ENCODE measurements around the gene DERA. TPM values are rescaled to one million over a fixed set of nuclear protein-coding genes. Genes with fewer than 3 reads are reported as not detected.
"Not testable (repeated sequence)": the region's sequence is repeated elsewhere in the genome, so short reads cannot be mapped to it uniquely, and the experiment has no call there.

The DERA gene
- total and polyA plus RNA-seq, 4 donors = 23.5 to 32.7 (median 29.3) TPM

DNA sequence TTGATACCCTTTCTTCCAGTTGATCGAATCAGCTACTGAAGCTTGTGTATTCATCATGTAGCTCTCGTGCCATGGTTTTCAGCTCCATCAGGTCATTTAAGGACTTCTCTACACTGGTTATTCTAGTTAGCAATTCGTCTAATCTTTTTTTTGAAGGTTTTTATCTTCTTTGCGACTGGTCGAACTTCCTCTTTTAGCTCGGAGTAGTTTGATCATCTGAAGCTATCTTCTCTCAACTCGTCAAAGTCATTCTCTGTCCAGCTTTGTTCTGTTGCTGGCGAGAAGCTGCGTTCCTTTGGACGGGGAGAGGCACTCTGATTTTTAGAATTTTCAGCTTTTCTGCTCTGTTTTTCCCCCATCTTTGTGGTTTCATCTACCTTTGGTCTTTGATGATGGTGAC lies 37.3 kb downstream of the DERA start:
- H3K27me3 ChIP-seq (ENCODE audit: control insufficient read depth, insufficient read depth, low read length); H3K27ac ChIP-seq (ENCODE audit: low read depth, low read length); H3K36me3 ChIP-seq (ENCODE audit: control insufficient read depth, insufficient read depth, low read length); H3K4me1 ChIP-seq (ENCODE audit: control insufficient read depth, insufficient read depth, low read length); H3K4me3 ChIP-seq (ENCODE audit: low read depth, low read length); H3K9me3 ChIP-seq (ENCODE audit: control insufficient read depth, insufficient read depth, low read length); DNase-seq (ENCODE audit: low read depth in 4 of 6, low spot score in 6 of 6): not testable (repeated sequence)
- WGBS (ENCODE audit: insufficient coverage) = 100% methylated on average over 5 of the region's 10 CpGs

GRCh38 chr12:15955281-15955680 lies 44.1 kb downstream of the DERA start:
- no peaks in the 10 kb centered on the region for H3K9me3 ChIP-seq (ENCODE audit: control insufficient read depth, insufficient read depth, low read length)
- H3K36me3 ChIP-seq (ENCODE audit: control insufficient read depth, insufficient read depth, low read length) = no peaks in the 10 kb centered on the region
- DNase-seq (ENCODE audit: low read depth in 4 of 6, low spot score in 6 of 6) = peak in 1 of 6 donors; percentile 34
- no peak overlapping the region for H3K4me3 ChIP-seq (ENCODE audit: low read depth, low read length)
- H3K27me3 ChIP-seq (ENCODE audit: control insufficient read depth, insufficient read depth, low read length) = no peaks in the 10 kb centered on the region
- no peak overlapping the region for H3K27ac ChIP-seq (ENCODE audit: low read depth, low read length)
- no peaks in the 10 kb centered on the region for H3K4me1 ChIP-seq (ENCODE audit: control insufficient read depth, insufficient read depth, low read length)
- WGBS (ENCODE audit: insufficient coverage) = 33% methylated on average over 1 of the region's 4 CpGs

- H3K27ac ChIP-seq (ENCODE audit: low read depth, low read length) = no peak overlapping the region
- H3K36me3 ChIP-seq (ENCODE audit: control insufficient read depth, insufficient read depth, low read length) = no peaks in the 10 kb centered on the region
- no peaks in the 10 kb centered on the region for H3K4me1 ChIP-seq (ENCODE audit: control insufficient read depth, insufficient read depth, low read length)
- WGBS (ENCODE audit: insufficient coverage) = 73% methylated on average over 1 of the region's 1 CpG
- H3K27me3 ChIP-seq (ENCODE audit: control insufficient read depth, insufficient read depth, low read length) = no peaks in the 10 kb centered on the region
- no peaks in the 10 kb centered on the region for H3K9me3 ChIP-seq (ENCODE audit: control insufficient read depth, insufficient read depth, low read length)
- H3K4me3 ChIP-seq (ENCODE audit: low read depth, low read length) = no peak overlapping the region
- no peak for DNase-seq (ENCODE audit: low read depth in 4 of 6, low spot score in 6 of 6)
Measured at GRCh38 chr12:15956010-15956409, 44.9 kb downstream of the DERA start.

DNA sequence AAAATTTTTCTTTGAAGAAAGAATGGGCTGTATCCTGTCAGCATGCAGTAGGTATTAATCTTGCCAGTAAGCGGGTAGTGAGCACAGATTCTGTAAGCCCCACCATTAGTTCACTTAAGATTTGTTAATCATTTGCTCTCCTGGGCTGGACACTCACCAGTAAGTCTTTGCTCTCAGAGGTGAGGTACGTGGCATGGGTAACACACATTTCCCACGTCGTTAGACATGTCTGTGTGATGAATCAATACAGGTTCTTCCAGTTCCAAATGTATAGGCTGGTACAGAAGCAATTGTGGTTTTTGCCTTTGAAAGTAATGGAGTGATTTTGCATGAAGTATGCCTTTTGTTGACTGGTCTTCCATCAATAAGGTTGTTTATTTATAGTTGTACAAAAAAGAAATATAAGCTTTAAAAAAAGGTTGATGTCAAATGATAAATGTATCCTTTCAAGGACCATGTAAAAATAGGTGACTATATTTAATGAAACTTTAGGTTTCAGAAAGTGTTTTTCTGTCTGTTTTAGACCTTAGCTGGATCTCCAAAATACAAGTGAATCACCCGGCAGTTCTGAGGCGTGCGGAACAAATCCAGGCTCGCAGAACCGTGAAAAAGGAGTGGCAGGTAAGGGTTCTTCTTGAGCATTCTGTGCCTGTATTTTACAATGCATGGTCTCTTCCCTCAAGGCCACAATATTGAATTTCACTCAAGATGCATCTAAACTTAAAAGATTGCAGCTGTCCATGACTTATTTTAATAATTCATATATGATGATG lies 45.5 kb downstream of the DERA start:
- DNase-seq (ENCODE audit: low read depth in 4 of 6, low spot score in 6 of 6) = no peak
- no peaks in the 10 kb centered on the region for H3K9me3 ChIP-seq (ENCODE audit: control insufficient read depth, insufficient read depth, low read length)
- WGBS (ENCODE audit: insufficient coverage) = 94% methylated on average over 3 of the region's 9 CpGs
- H3K36me3 ChIP-seq (ENCODE audit: control insufficient read depth, insufficient read depth, low read length) = no peaks in the 10 kb centered on the region
- no peaks in the 10 kb centered on the region for H3K27me3 ChIP-seq (ENCODE audit: control insufficient read depth, insufficient read depth, low read length)
- no peak overlapping the region for H3K4me3 ChIP-seq (ENCODE audit: low read depth, low read length)
- H3K27ac ChIP-seq (ENCODE audit: low read depth, low read length) = no peak overlapping the region
- no peaks in the 10 kb centered on the region for H3K4me1 ChIP-seq (ENCODE audit: control insufficient read depth, insufficient read depth, low read length)

GRCh38 chr12:15962760-15963159 lies 51.6 kb downstream of the DERA start:
- 100% methylated on average over 3 of the region's 4 CpGs for WGBS (ENCODE audit: insufficient coverage)
- H3K4me1 ChIP-seq (ENCODE audit: control insufficient read depth, insufficient read depth, low read length) = no peaks in the 10 kb centered on the region
- H3K4me3 ChIP-seq (ENCODE audit: low read depth, low read length) = no peak overlapping the region
- no peak overlapping the region for H3K27ac ChIP-seq (ENCODE audit: low read depth, low read length)
- H3K27me3 ChIP-seq (ENCODE audit: control insufficient read depth, insufficient read depth, low read length) = no peaks in the 10 kb centered on the region
- H3K9me3 ChIP-seq (ENCODE audit: control insufficient read depth, insufficient read depth, low read length) = no peaks in the 10 kb centered on the region
- no peak for DNase-seq (ENCODE audit: low read depth in 4 of 6, low spot score in 6 of 6)
- no peaks in the 10 kb centered on the region for H3K36me3 ChIP-seq (ENCODE audit: control insufficient read depth, insufficient read depth, low read length)

GRCh38 chr12:15963271-15963670 lies 52.1 kb downstream of the DERA start:
- no CpG with 5 or more reads among the region's 1 CpG for WGBS (ENCODE audit: insufficient coverage)
- Histone ChIP-seq H3K27me3 (ENCODE audit: control insufficient read depth, insufficient read depth, low read length) (no peaks in the 10 kb centered on the region), H3K4me1 (ENCODE audit: control insufficient read depth, insufficient read depth, low read length) (no peaks in the 10 kb centered on the region), H3K9me3 (ENCODE audit: control insufficient read depth, insufficient read depth, low read length) (no peaks in the 10 kb centered on the region), H3K36me3 (ENCODE audit: control insufficient read depth, insufficient read depth, low read length) (no peaks in the 10 kb centered on the region), H3K4me3 (ENCODE audit: low read depth, low read length) (no peak overlapping the region), H3K27ac (ENCODE audit: low read depth, low read length) (no peak overlapping the region)
- DNase-seq (ENCODE audit: low read depth in 4 of 6, low spot score in 6 of 6) = no peak

DNA sequence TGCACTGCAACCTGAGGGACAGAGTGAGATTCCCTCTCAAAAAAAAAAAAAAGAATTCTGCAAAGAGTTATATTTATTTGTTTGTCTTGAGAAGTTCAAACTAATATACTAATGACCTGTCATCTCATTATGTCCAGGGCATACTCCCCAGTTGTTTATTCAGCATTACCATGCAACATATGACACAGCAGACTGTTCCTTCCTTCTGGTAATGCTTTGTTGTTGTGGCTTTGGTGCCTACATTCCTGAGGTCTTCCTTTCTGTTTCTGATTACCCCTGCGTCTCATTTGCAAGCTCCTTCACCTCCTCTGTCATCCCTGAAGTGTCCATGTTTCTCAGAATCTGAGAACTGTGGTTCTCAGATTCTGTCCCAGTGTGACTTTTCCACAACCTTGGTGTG lies 55.3 kb downstream of the DERA start:
- no peaks in the 10 kb centered on the region for H3K36me3 ChIP-seq (ENCODE audit: control insufficient read depth, insufficient read depth, low read length)
- H3K9me3 ChIP-seq (ENCODE audit: control insufficient read depth, insufficient read depth, low read length) = no peaks in the 10 kb centered on the region
- no peaks in the 10 kb centered on the region for H3K4me1 ChIP-seq (ENCODE audit: control insufficient read depth, insufficient read depth, low read length)
- WGBS (ENCODE audit: insufficient coverage) = 83% methylated on average over 1 of the region's 1 CpG
- no peak for DNase-seq (ENCODE audit: low read depth in 4 of 6, low spot score in 6 of 6)
- H3K27ac ChIP-seq (ENCODE audit: low read depth, low read length) = no peak overlapping the region
- no peak overlapping the region for H3K4me3 ChIP-seq (ENCODE audit: low read depth, low read length)
- H3K27me3 ChIP-seq (ENCODE audit: control insufficient read depth, insufficient read depth, low read length) = no peaks in the 10 kb centered on the region

- not testable (repeated sequence) for H3K4me3 ChIP-seq (ENCODE audit: low read depth, low read length); H3K9me3 ChIP-seq (ENCODE audit: control insufficient read depth, insufficient read depth, low read length); H3K4me1 ChIP-seq (ENCODE audit: control insufficient read depth, insufficient read depth, low read length); H3K27me3 ChIP-seq (ENCODE audit: control insufficient read depth, insufficient read depth, low read length); DNase-seq (ENCODE audit: low read depth in 4 of 6, low spot score in 6 of 6); H3K27ac ChIP-seq (ENCODE audit: low read depth, low read length); H3K36me3 ChIP-seq (ENCODE audit: control insufficient read depth, insufficient read depth, low read length)
- WGBS (ENCODE audit: insufficient coverage) = 100% methylated on average over 2 of the region's 3 CpGs
Measured at GRCh38 chr12:15967053-15967452, 55.9 kb downstream of the DERA start.

- Histone ChIP-seq H3K27ac (ENCODE audit: low read depth, low read length) (no peak overlapping the region), H3K9me3 (ENCODE audit: control insufficient read depth, insufficient read depth, low read length) (no peaks in the 10 kb centered on the region), H3K4me1 (ENCODE audit: control insufficient read depth, insufficient read depth, low read length) (no peaks in the 10 kb centered on the region), H3K4me3 (ENCODE audit: low read depth, low read length) (no peak overlapping the region), H3K36me3 (ENCODE audit: control insufficient read depth, insufficient read depth, low read length) (peaks cover 4% of the 10 kb centered on the region), H3K27me3 (ENCODE audit: control insufficient read depth, insufficient read depth, low read length) (no peaks in the 10 kb centered on the region)
- no CpG with 5 or more reads among the region's 3 CpGs for WGBS (ENCODE audit: insufficient coverage)
- no peak for DNase-seq (ENCODE audit: low read depth in 4 of 6, low spot score in 6 of 6)
Measured at GRCh38 chr12:15971211-15971610, 60.1 kb downstream of the DERA start.

- no peak for DNase-seq (ENCODE audit: low read depth in 4 of 6, low spot score in 6 of 6)
- peaks cover 4% of the 10 kb centered on the region for H3K36me3 ChIP-seq (ENCODE audit: control insufficient read depth, insufficient read depth, low read length)
- H3K4me3 ChIP-seq (ENCODE audit: low read depth, low read length) = no peak overlapping the region
- 60% methylated on average over 1 of the region's 4 CpGs for WGBS (ENCODE audit: insufficient coverage)
- no peak overlapping the region for H3K27ac ChIP-seq (ENCODE audit: low read depth, low read length)
- H3K4me1 ChIP-seq (ENCODE audit: control insufficient read depth, insufficient read depth, low read length) = no peaks in the 10 kb centered on the region
- no peaks in the 10 kb centered on the region for H3K27me3 ChIP-seq (ENCODE audit: control insufficient read depth, insufficient read depth, low read length)
- no peaks in the 10 kb centered on the region for H3K9me3 ChIP-seq (ENCODE audit: control insufficient read depth, insufficient read depth, low read length)
Measured at GRCh38 chr12:15972894-15973293, 61.8 kb downstream of the DERA start.
